Spleen (tissue), 11 donors: ENCODE data around the gene PTPRG. TPM values are rescaled to one million over a fixed set of nuclear protein-coding genes. Genes with fewer than 3 reads are reported as not detected.

Experiments used
- DNase-seq: peaks from one replicate; pipeline ENCODE4 v3.0.0-alpha.2; 2020
- H3K27ac ChIP-seq, 8 donors: fragments of 200-600 bp; sonication (generic) in 7 of 8; 1 replicate in 4 of 8; 2 replicates in 4 of 8; pipeline versions ENCODE4 v1.5.0 to v1.8.0; 2016 to 2021; ENCODE audit warnings: inconsistent platforms in 4 of 8, mild to moderate bottlenecking in 4 of 8, moderate library complexity in 1 of 8
- H3K27me3 ChIP-seq, 7 donors: fragments of 200-600 bp; sonication (generic) in 6 of 7; replicated peaks in 1 of 7; 1 replicate in 4 of 7; 2 replicates in 3 of 7; pipeline versions ENCODE4 v1.5.0 to v1.8.0; 2016 to 2021; ENCODE audit warnings: inconsistent platforms in 3 of 7, mild to moderate bottlenecking in 1 of 7
- H3K36me3 ChIP-seq, 6 donors: fragments of 200-600 bp; sonication (generic) in 5 of 6; 1 replicate in 4 of 6; 2 replicates in 2 of 6; pipeline versions ENCODE4 v1.5.0 to v1.8.0; 2016 to 2021; ENCODE audit warnings: inconsistent platforms in 2 of 6
- H3K4me1 ChIP-seq, 6 donors: fragments of 200-600 bp; sonication (generic) in 5 of 6; 1 replicate in 3 of 6; 2 replicates in 3 of 6; pipeline versions ENCODE4 v1.5.0 to v1.8.0; 2016 to 2021; ENCODE audit warnings: inconsistent platforms in 3 of 6
- H3K4me3 ChIP-seq, 8 donors: fragments of 200-600 bp; sonication (generic) in 7 of 8; 1 replicate in 4 of 8; 2 replicates in 4 of 8; pipeline versions ENCODE4 v1.5.0 to v1.8.0; 2016 to 2021; ENCODE audit warnings: inconsistent platforms in 4 of 8, mild to moderate bottlenecking in 4 of 8, moderate library complexity in 2 of 8
- H3K9me3 ChIP-seq, 8 donors: fragments of 200-600 bp; sonication (generic) in 7 of 8; 1 replicate in 4 of 8; 2 replicates in 4 of 8; pipeline versions ENCODE4 v1.5.0 to v1.8.0; 2016 to 2021; ENCODE audit warnings: inconsistent platforms in 4 of 8
- POLR2A ChIP-seq, 3 donors: fragments of 450-650 bp; IDR thresholded peaks; one replicate each; pipeline ENCODE4 v1.5.1; 2017; ENCODE audit warnings: antibody characterized with exemption in 3 of 3, mild to moderate bottlenecking in 1 of 3
- POLR2AphosphoS5 ChIP-seq, 3 donors: sonication (generic); formaldehyde crosslinking; IDR thresholded peaks; one replicate each; pipeline ENCODE4 v1.5.1; 2017; ENCODE audit warnings: antibody characterized with exemption in 3 of 3
- WGBS, 5 donors: extraction: QIAGEN DNeasy Blood & Tissue Kit in 3 of 5; methylation state at CpG; one replicate each; pipeline versions ENCODE4 v1.1.5 to v1.1.7; 2013 to 2018; 5-methylcytosine and 5-hydroxymethylcytosine counted together
- intact Hi-C: fragments of 100-400 bp; cut with DNase I; formaldehyde crosslinking; loops from one replicate; pipeline ENCODE4 v1.15.0; 2023; ENCODE audit warnings: low total_unique reads
- polyA plus RNA-seq, 3 donors: library from polyadenylated mRNA; stranded (reverse); fragments of 200-250 nt; gene quantifications; one replicate each; pipeline ENCODE4 v1.2.1, GENCODE V29; 2013
- total RNA-seq, 7 donors: library from RNA; depleted of rRNA in 3 of 7; stranded (reverse); fragments of >200 nt in 3 of 7; fragmentation: NEBNext Ultra II Directional in 4 of 7; extraction: Animal tissue kit (Norgen Biotek cat#: 25700) in 4 of 7; gene quantifications; one replicate each; pipeline versions ENCODE4 v1.1.0 to v1.2.1, GENCODE V29; 2016 to 2021
- TF ChIP-seq, protein P1 (sequence below), 11 experiments: fragments of 200-600 bp in 7 of 11; fragments of 450-650 bp in 4 of 11; sonication (generic) in 4 of 11; IDR thresholded peaks in 8 of 11; conservative IDR thresholded peaks in 3 of 11; 1 replicate in 7 of 11; 2 replicates in 4 of 11; pipeline versions ENCODE4 v1.4.0 to v1.8.0; 2016 to 2021; ENCODE audit warnings: antibody characterized with exemption in 11 of 11, inconsistent platforms in 4 of 11, mild to moderate bottlenecking in 1 of 11
- donor health status: healthy with polysubstance abuse.
- donor health status: DM: no; HTN: no; CAD: no; lungs with moderate emphysema.
- donor health status: DM: no; HTN: no; CAD: no.
- donor health status: Bipolar disorder and iron deficiency.
- donor health status: healthy.
- donor health status: DM: no; HTN: no; CAD: no.
- donor health status: DM: yes; HTN: yes; CAD: no.

The PTPRG gene
- total and polyA plus RNA-seq, 10 donors, result 0.89 to 77.0 (median 34.5) TPM

DNA sequence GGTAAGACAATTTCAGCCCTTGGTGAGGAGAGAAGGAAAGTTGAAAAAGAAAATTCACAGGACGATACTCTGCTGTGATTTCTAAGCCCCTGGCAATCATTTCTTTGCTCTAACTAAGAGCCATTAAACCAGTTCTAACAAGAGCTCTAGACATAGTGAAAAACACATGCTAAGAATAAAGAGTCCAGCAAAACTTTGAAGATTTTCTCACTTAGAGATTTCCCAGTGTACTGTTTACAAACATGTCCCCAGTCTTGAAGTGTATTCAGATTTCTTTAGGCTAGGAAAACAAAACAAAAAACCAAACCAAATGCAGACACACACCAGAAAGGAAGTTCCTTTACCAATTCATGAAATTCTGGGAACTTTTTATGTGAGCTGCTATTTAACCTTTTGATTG is 325.8 kb downstream of the PTPRG start:
- Histone ChIP-seq H3K36me3 (no peaks in the 10 kb centered on the region), H3K4me1 (no peaks in the 10 kb centered on the region), H3K27ac (no peak overlapping the region), H3K4me3 (no peak overlapping the region), H3K9me3 (no peaks in the 10 kb centered on the region), H3K27me3 (no peaks in the 10 kb centered on the region)
- 83 to 100% (median 94%) methylated on average over 1 of the region's 1 CpG for WGBS, 5 donors
- DNase-seq, result no peak
- TF ChIP-seq POLR2AphosphoS5 (IDR thresholded peaks at IDR 0.05) (no peak), POLR2A (IDR thresholded peaks at IDR 0.05) (no peak)
- TF ChIP-seq, protein P1, sequence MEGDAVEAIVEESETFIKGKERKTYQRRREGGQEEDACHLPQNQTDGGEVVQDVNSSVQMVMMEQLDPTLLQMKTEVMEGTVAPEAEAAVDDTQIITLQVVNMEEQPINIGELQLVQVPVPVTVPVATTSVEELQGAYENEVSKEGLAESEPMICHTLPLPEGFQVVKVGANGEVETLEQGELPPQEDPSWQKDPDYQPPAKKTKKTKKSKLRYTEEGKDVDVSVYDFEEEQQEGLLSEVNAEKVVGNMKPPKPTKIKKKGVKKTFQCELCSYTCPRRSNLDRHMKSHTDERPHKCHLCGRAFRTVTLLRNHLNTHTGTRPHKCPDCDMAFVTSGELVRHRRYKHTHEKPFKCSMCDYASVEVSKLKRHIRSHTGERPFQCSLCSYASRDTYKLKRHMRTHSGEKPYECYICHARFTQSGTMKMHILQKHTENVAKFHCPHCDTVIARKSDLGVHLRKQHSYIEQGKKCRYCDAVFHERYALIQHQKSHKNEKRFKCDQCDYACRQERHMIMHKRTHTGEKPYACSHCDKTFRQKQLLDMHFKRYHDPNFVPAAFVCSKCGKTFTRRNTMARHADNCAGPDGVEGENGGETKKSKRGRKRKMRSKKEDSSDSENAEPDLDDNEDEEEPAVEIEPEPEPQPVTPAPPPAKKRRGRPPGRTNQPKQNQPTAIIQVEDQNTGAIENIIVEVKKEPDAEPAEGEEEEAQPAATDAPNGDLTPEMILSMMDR (IDR thresholded peaks at IDR 0.05 in 8 of 11, conservative IDR thresholded peaks at IDR 0.05 in 3 of 11), result no peak
- intact Hi-C loops, result no loop called here

DNA sequence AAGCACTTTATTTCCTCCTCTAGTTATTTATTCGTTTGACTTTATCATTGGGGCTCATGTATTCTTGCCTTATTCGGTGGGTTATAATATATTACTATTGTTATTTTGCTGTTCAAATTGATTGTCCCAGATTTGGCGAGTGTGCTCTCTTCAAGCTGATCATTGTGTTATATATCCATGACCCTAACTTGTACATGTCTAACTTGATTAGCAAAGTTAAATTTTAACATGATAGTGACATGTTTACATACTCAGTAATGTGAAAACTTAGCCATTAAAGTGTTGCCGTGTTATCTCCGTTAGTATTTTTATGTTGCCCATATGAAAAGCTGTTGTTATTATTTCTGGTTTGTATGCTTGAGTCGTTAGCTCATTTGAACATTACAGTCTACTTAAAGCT is 327.9 kb downstream of the PTPRG start:
- H3K4me3 ChIP-seq, result no peak overlapping the region
- H3K27me3 ChIP-seq, result no peaks in the 10 kb centered on the region
- 77 to 91% (median 84%) methylated on average over 6 of the region's 6 CpGs for WGBS, 5 donors
- no peak for DNase-seq
- no peaks in the 10 kb centered on the region for H3K9me3 ChIP-seq
- TF ChIP-seq, protein P1 (IDR thresholded peaks at IDR 0.05 in 8 of 11, conservative IDR thresholded peaks at IDR 0.05 in 3 of 11), result no peak
- TF ChIP-seq POLR2AphosphoS5 (IDR thresholded peaks at IDR 0.05) (no peak), POLR2A (IDR thresholded peaks at IDR 0.05) (no peak)
- H3K4me1 ChIP-seq, result no peaks in the 10 kb centered on the region
- H3K36me3 ChIP-seq, result no peaks in the 10 kb centered on the region
- intact Hi-C loops, result no loop called here
- no peak overlapping the region for H3K27ac ChIP-seq

DNA sequence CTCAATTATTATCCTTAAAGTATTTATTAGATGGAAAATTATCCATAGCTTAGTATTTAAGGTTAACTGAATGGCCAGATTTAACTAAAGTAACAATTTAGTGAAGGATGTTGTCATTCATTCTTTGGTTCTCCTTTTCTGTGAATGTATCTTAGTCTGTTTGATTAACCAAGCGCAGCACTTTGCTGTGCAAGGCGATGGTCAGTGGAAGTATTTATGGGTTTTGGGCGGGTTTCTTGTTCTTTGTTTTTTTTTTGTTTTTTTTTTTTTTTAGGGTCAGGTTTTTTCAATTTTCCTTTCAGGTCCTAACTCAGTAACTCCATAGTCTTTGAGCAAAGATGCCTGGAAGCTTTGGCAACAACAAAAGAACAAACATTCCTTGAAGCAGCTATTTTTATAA is 328.8 kb downstream of the PTPRG start:
- H3K4me1 ChIP-seq, result peaks cover 0 to 8% (median 1%) of the 10 kb centered on the region in 6 donors
- H3K27ac ChIP-seq, result no peak overlapping the region
- no peak for TF ChIP-seq POLR2A (IDR thresholded peaks at IDR 0.05)
- no peak for TF ChIP-seq POLR2AphosphoS5 (IDR thresholded peaks at IDR 0.05)
- TF ChIP-seq, protein P1 (IDR thresholded peaks at IDR 0.05 in 8 of 11, conservative IDR thresholded peaks at IDR 0.05 in 3 of 11), result no peak
- H3K9me3 ChIP-seq, result no peaks in the 10 kb centered on the region
- WGBS, 5 donors, result 74 to 89% (median 80%) methylated on average over 3 of the region's 3 CpGs
- no peaks in the 10 kb centered on the region for H3K36me3 ChIP-seq
- intact Hi-C loops, result no loop called here
- no peak overlapping the region for H3K4me3 ChIP-seq
- no peaks in the 10 kb centered on the region for H3K27me3 ChIP-seq
- DNase-seq, result no peak

GRCh38 chr3:61890586-61890985 is 329.2 kb downstream of the PTPRG start:
- 85 to 97% (median 95%) methylated on average over 2 of the region's 2 CpGs for WGBS, 5 donors
- H3K36me3 ChIP-seq, result no peaks in the 10 kb centered on the region
- no peak for DNase-seq
- H3K27me3 ChIP-seq, result no peaks in the 10 kb centered on the region
- no peak for TF ChIP-seq POLR2A (IDR thresholded peaks at IDR 0.05)
- TF ChIP-seq POLR2AphosphoS5 (IDR thresholded peaks at IDR 0.05), result no peak
- intact Hi-C loops, result no loop called here
- H3K9me3 ChIP-seq, result no peaks in the 10 kb centered on the region
- no peak overlapping the region for H3K4me3 ChIP-seq
- no peak overlapping the region for H3K27ac ChIP-seq
- peaks cover 0 to 11% (median 4%) of the 10 kb centered on the region in 6 donors for H3K4me1 ChIP-seq

DNA sequence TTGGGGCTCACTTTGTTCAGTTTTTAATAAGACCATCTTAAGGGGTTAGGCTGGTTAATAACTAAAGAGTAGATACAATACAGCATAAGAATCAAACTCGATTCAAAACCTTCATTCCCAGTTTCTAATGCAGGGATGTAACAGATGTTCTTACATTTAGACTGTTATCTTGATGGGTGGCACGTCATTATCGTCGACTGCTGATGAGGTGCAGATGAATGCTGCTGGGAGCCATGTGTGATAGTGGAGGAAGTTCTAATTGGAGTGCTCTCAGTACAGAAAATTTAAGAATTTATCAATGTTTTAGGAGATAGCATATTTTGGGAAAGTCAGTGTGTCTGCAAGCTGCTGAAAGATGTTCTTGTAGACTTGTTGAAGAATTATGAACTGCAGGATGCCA is 331.5 kb downstream of the PTPRG start:
- Histone ChIP-seq H3K9me3 (no peaks in the 10 kb centered on the region), H3K36me3 (no peaks in the 10 kb centered on the region), H3K4me3 (no peak overlapping the region), H3K27ac (no peak overlapping the region), H3K4me1 (peaks cover 0 to 11% (median 4%) of the 10 kb centered on the region in 6 donors), H3K27me3 (no peaks in the 10 kb centered on the region)
- TF ChIP-seq POLR2AphosphoS5 (IDR thresholded peaks at IDR 0.05), result no peak
- TF ChIP-seq, protein P1 (IDR thresholded peaks at IDR 0.05 in 8 of 11, conservative IDR thresholded peaks at IDR 0.05 in 3 of 11), result no peak
- no peak for TF ChIP-seq POLR2A (IDR thresholded peaks at IDR 0.05)
- WGBS, 5 donors, result 81 to 94% (median 87%) methylated on average over 4 of the region's 4 CpGs
- intact Hi-C loops, result no loop called here
- no peak for DNase-seq
